ENCODE results near the gene NECAP2. TPM values are rescaled to one million over a fixed set of nuclear protein-coding genes. Genes with fewer than 3 reads are reported as not detected.
"Not testable (repeated sequence)": the region's sequence is repeated elsewhere in the genome, so short reads cannot be mapped to it uniquely, and the experiment has no call there.

The NECAP2 gene
- polyA plus RNA-seq, 1 of the 3 experiments (the other 2 are of a cell fraction): 100.0 TPM

- TF ChIP-seq MAX (IDR thresholded peaks at IDR 0.05; ENCODE audit: low read depth): no peak
Observed at GRCh38 chr1:16484501-16484835, 43.9 kb downstream of the NECAP2 start (continued).

- POLR2A ChIA-PET: no interaction called here
- CTCF ChIA-PET: no interaction called here
- no peak for TF ChIP-seq GATA2 (CRISPR knock-in tag; IDR thresholded peaks at IDR 0.05)
- no peak for TF ChIP-seq GABPA (IDR thresholded peaks at IDR 0.05; ENCODE audit: low read depth)
- no peak for TF ChIP-seq POLR2AphosphoS5 (IDR thresholded peaks at IDR 0.05; ENCODE audit: low read depth, low read length)
- no peak for TF ChIP-seq TEAD4 (IDR thresholded peaks at IDR 0.05; ENCODE audit: borderline replicate concordance, insufficient read depth)
- TF ChIP-seq MXI1 (IDR thresholded peaks at IDR 0.05; ENCODE audit: low read depth, low read length): no peak
- TF ChIP-seq JUND (IDR thresholded peaks at IDR 0.05): no peak
- no peak for TF ChIP-seq USF1 (IDR thresholded peaks at IDR 0.05; ENCODE audit: borderline replicate concordance, low read depth)
- TF ChIP-seq RXRA (IDR thresholded peaks at IDR 0.05; ENCODE audit: borderline replicate concordance, low read depth): no peak
- no peak for TF ChIP-seq PBX3 (IDR thresholded peaks at IDR 0.05)
- no peak for TF ChIP-seq USF2 (IDR thresholded peaks at IDR 0.05; ENCODE audit: borderline replicate concordance, low read depth, low read length)
- TF ChIP-seq ELF1 (IDR thresholded peaks at IDR 0.05): no peak
- TF ChIP-seq IRF3 (IDR thresholded peaks at IDR 0.05; ENCODE audit: low read depth, low read length): no peak
- no peak for TF ChIP-seq NRF1 (IDR thresholded peaks at IDR 0.05; ENCODE audit: low read depth, low read length)
- TF ChIP-seq EZH2phosphoT487 (IDR thresholded peaks at IDR 0.05; ENCODE audit: borderline replicate concordance, low read depth): no peak
- no peak for TF ChIP-seq FOSL2 (IDR thresholded peaks at IDR 0.05; ENCODE audit: borderline replicate concordance, low read depth)
Observed at GRCh38 chr1:16484931-16485330, 44.4 kb downstream of the NECAP2 start.

GRCh38 chr1:16486316-16486715 lies 45.8 kb downstream of the NECAP2 start:
- H3F3A ChIP-seq (replicated peaks; ENCODE audit: insufficient read depth); H3K27ac ChIP-seq (ENCODE audit: low read depth in 2 of 2, low read length in 1 of 2); H3K9me3 ChIP-seq; H3K27me3 ChIP-seq (ENCODE audit: insufficient read depth); H3K9me2 ChIP-seq; H4K20me1 ChIP-seq (ENCODE audit: insufficient read depth); POLR2A ChIA-PET; H2AFZ ChIP-seq (ENCODE audit: low read depth); CTCF ChIA-PET; DNase-seq; H3K79me2 ChIP-seq (ENCODE audit: insufficient read depth); H3K4me2 ChIP-seq; H3K9ac ChIP-seq; H3K4me3 ChIP-seq (ENCODE audit: low read depth in 2 of 2, low read length in 1 of 2); H3K4me1 ChIP-seq (ENCODE audit: control insufficient read depth in 1 of 2, insufficient read depth in 2 of 2, low read depth in 1 of 2, low read length in 1 of 2): not testable (repeated sequence)
- peaks cover 12 to 16% of the 10 kb centered on the region in 2 experiments for H3K36me3 ChIP-seq (replicated peaks in 1 of 2; ENCODE audit: control insufficient read depth in 1 of 2, insufficient read depth in 2 of 2, low read length in 1 of 2)
- no CpG with 5 or more reads among the region's 8 CpGs for WGBS (ENCODE audit: low lambda C conversion rate)

More at GRCh38 chr1:16484931-16485330, 44.4 kb downstream of the NECAP2 start:
- H3K9ac ChIP-seq: no peak overlapping the region
- no peak overlapping the region for H2AFZ ChIP-seq (ENCODE audit: low read depth)
- no peak overlapping the region for H3K4me2 ChIP-seq
- peaks cover 16 to 25% of the 10 kb centered on the region in 2 experiments for H3K36me3 ChIP-seq (replicated peaks in 1 of 2; ENCODE audit: control insufficient read depth in 1 of 2, insufficient read depth in 2 of 2, low read length in 1 of 2)
- H3K4me1 ChIP-seq (ENCODE audit: control insufficient read depth in 1 of 2, insufficient read depth in 2 of 2, low read depth in 1 of 2, low read length in 1 of 2): no peaks in the 10 kb centered on the region
- H3K27me3 ChIP-seq (ENCODE audit: insufficient read depth): no peaks in the 10 kb centered on the region
- WGBS (ENCODE audit: low lambda C conversion rate): 83% methylated on average over 6 of the region's 6 CpGs
- no peaks in the 10 kb centered on the region for H3K9me2 ChIP-seq
- H3K4me3 ChIP-seq (ENCODE audit: low read depth in 2 of 2, low read length in 1 of 2): no peak overlapping the region
- no peak for DNase-seq
- no peak overlapping the region for H3K27ac ChIP-seq (ENCODE audit: low read depth in 2 of 2, low read length in 1 of 2)
- no peaks in the 10 kb centered on the region for H3K79me2 ChIP-seq (ENCODE audit: insufficient read depth)
- no peaks in the 10 kb centered on the region for H3K9me3 ChIP-seq
- H4K20me1 ChIP-seq (ENCODE audit: insufficient read depth): no peaks in the 10 kb centered on the region
- no peaks in the 10 kb centered on the region for H3F3A ChIP-seq (replicated peaks; ENCODE audit: insufficient read depth)

- H3K9ac ChIP-seq: not testable (repeated sequence)
Observed at GRCh38 chr1:16487011-16487410, 46.5 kb downstream of the NECAP2 start.

More at GRCh38 chr1:16487011-16487410, 46.5 kb downstream of the NECAP2 start:
- CTCF ChIA-PET; H3K27ac ChIP-seq (ENCODE audit: low read depth in 2 of 2, low read length in 1 of 2); H3K4me3 ChIP-seq (ENCODE audit: low read depth in 2 of 2, low read length in 1 of 2); POLR2A ChIA-PET; H4K20me1 ChIP-seq (ENCODE audit: insufficient read depth); H3K9me2 ChIP-seq; H3K79me2 ChIP-seq (ENCODE audit: insufficient read depth); H3F3A ChIP-seq (replicated peaks; ENCODE audit: insufficient read depth); H3K9me3 ChIP-seq; DNase-seq; H3K4me2 ChIP-seq; H3K27me3 ChIP-seq (ENCODE audit: insufficient read depth); H2AFZ ChIP-seq (ENCODE audit: low read depth); H3K4me1 ChIP-seq (ENCODE audit: control insufficient read depth in 1 of 2, insufficient read depth in 2 of 2, low read depth in 1 of 2, low read length in 1 of 2): not testable (repeated sequence)
- peaks cover 10 to 16% of the 10 kb centered on the region in 2 experiments for H3K36me3 ChIP-seq (replicated peaks in 1 of 2; ENCODE audit: control insufficient read depth in 1 of 2, insufficient read depth in 2 of 2, low read length in 1 of 2)

All from SK-N-SH (cell line).